GM18520 (cell line): ENCODE measurements around the gene OTULIN.

Experiments used
- ATAC-seq: cut with Tn5 transposase; IDR thresholded peaks from one replicate; pipeline ENCODE4 v1.9.1; 2021; ENCODE audit not compliant: unreplicated experiment

OTULIN gene

DNA sequence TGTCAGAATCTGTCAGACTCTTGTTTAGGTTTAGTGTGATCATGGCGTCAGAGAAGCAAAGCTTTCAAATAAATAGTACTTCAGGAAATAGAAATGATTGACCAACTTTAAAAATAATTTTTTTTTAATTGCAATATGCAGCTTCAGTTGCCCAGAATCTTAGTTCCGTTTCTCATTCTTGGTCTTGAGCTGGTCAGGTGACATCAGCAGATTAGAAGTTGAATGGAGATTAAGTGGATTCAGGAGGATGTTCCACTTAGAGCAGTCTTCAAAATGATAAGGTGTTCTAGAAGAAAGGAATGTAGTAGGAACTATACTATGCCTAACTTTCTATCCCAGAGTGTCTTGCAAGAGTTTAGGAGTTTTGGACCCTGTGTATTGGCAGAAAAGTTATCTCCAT is 30.6 kb downstream of the OTULIN start:
- no peak for ATAC-seq

GRCh38 chr5:14696057-14696456 is 31.5 kb downstream of the OTULIN start:
- no peak for ATAC-seq

GRCh38 chr5:14696851-14697250 is 32.3 kb downstream of the OTULIN start:
- no peak for ATAC-seq

- ATAC-seq, result no peak
These were observed 34.0 kb downstream of the OTULIN start for GRCh38 chr5:14698495-14698894.

DNA sequence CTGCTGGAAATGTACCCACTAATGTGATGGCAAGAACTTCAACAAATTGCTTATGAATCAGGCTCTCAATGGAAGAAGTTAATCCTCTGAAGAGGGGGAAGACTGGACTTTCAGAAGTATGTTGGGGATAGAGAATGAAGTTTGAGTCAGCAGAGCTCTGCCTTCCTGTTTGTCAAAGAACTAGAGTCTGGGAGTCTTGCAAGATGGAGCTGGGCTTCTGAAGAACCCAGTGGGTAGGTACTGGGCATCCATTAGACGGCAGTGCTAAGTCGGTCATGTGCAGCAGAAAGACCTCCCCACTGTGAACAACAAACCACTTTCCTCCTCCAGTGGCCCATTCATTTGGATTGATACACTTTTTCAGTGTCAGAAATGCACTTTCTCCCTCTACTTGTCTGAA is 34.6 kb downstream of the OTULIN start:
- ATAC-seq, result no peak

DNA sequence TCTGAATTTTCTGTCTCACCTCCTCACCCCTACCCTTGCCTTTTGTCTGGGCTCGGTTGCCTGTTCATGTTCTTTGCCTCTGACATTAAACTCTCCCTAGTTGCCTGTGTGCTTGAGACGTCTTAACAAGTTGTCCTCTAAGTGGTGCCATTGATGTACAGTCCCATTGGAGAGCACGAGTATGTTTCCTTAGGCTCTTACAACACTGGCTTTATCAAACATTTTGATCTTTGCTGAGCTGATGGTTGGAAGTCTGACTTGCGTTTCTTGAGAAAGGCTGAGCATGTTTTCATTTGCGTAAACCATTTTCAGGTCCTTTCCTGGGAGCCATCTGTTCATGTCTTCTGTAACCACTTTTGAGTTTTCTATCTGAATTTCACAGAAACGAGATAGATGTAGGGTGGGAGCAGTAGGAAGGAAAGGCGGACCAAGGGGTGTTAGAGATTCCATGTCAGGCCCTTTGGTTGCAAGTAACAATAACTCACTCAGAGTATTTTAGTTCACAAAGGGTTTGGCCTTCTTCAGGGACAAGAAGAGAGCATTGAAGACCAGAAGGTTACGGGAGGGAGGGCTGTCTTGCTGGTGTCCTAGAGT is 35.4 kb downstream of the OTULIN start:
- no peak for ATAC-seq

- no peak for ATAC-seq
These were observed 36.2 kb downstream of the OTULIN start for GRCh38 chr5:14700478-14701436.

DNA sequence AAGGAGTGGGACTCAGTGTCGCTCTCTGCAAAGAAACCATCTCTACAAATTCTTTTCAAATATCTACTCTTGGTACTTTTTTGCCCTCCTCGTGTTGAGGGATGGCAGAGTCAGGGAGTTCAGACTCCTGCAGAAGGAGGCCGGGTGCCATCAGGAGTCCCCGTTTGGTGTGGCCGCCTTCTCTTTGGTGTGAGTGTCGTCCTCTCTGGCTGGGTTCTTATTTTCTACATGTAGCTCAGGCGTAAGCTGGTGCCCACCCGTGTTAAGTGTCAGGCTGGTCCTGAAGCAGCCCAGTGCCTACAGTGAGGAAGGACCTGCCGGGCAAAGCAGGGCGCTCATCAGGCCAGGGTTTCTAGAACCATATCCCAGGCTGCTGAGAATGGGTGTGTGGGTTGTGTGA is 37.0 kb downstream of the OTULIN start:
- ATAC-seq, result no peak

DNA sequence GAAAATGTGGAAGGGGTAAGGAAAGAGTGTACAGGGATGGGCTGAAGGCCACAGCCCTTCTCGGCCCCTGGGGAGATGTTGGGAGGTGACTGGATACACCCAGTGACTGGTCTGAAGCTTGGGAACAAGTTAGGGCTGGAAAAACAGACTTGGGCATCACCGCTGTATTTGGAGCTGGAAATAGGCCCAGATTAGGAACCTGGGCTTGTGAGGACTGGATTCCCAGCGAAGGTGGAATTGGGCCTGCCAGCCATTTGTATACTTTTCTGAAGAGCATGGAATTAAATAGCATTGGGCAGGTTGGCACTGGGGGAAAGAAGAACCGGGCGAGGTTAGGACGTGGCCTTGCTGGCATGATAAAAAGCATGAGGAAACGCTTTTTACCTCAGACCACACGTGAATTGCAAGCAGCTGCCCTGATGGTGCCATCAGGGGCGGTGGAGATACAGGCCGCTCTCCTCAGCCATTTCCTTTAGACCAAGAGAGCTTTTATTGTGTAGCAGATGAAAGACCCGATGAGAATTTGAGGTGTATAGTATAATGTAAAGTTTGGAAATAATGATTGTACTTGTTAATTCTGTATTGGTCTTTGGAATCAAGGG is 37.8 kb downstream of the OTULIN start:
- ATAC-seq, result no peak

DNA sequence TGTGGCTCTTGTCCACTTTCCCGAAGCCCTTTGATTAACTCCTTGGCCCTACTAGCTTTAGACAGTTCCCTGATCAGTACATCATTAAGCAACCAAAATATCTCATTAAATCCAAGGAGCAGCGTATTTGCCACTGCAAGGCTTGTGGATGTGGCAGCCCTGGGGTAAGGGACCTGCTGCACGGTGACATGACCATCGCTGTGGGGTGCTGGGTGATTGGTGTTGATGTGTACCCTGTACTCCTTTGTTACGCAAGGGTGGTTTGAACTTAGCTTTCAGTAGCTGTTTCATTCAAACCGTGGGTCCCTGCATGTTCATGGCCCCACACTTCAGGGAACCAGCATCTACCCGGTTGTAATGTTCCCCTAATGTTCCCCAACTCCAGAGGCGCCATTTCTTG is 41.0 kb downstream of the OTULIN start:
- ATAC-seq, result no peak

GRCh38 chr5:14706615-14707021 is 42.1 kb downstream of the OTULIN start:
- no peak for ATAC-seq

GRCh38 chr5:14707811-14708390 is 43.4 kb downstream of the OTULIN start:
- no peak for ATAC-seq

DNA sequence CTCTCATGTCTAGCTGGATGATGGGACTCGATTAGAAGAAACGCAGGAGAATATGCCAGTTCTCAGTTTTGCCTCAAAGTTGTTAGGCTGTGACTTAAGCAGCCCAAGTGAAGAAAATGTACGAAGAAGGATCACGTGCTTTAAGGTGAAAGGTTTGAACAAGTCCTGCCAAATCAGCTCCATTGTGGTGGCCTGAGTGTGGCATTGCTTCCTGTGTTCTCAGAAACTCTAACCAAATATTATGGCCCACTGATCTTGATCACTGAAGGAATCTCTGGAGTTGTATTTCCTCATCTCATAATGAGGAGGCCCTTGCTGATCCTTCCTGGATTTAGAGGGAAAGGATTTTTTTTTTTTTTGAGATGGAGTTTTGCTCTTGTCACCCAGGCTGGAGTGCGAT is 44.0 kb downstream of the OTULIN start:
- ATAC-seq, result no peak

DNA sequence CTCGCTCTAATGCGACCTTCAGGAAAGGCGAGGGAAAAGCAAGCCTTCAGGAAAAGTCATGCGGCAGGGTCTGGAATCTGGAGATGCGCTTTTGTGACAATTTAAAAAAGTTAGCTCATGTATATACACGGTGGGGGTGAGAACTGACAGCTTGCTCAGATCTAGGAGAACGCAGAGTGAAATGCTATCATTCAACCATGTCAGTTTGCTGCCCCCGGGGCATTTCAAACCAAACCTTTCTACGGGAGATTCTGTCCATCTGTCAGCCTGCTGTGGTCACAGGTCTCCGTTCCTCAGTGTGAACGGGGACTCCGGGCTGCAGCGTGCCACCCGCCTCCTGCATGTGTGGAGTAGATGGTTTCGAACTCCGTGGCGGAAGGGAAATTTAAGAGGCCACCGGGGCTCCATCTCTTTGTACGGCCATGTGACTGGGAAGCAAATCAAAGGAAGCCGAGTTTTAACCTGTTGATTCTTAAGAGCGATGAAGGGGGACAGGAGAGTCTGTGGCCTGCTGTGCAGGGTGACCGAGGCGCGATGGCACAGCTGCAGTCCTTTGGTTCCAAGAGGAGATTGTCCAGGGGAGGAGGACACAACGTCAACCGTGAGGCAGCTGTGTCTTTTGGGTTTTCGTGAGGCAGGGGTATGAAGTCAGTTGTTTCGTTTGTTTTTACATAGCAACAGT is 45.9 kb downstream of the OTULIN start:
- no peak for ATAC-seq

- ATAC-seq, result no peak
These were observed 47.6 kb downstream of the OTULIN start for GRCh38 chr5:14712131-14712530.

DNA sequence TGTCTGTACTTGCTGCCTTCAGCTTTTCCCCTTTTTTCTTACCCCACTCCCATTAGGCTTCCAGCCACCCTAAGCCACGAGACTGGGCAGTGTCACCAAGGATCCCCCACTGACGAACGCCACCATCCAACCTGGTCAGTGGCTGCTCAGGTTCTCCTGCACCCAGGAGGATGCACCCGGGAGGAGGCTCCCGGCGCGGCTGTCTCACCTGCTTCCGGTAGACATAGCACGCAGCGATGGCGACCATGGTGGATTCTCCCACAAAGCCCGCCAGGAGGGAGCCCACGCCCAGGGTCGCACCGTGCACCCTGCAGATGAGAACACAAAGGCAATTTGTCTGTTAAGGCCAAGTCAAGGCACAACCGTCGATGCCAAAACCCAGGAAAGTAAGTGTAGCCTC is 48.1 kb downstream of the OTULIN start:
- no peak for ATAC-seq

GRCh38 chr5:14713476-14714390 is 49.2 kb downstream of the OTULIN start:
- no peak for ATAC-seq

DNA sequence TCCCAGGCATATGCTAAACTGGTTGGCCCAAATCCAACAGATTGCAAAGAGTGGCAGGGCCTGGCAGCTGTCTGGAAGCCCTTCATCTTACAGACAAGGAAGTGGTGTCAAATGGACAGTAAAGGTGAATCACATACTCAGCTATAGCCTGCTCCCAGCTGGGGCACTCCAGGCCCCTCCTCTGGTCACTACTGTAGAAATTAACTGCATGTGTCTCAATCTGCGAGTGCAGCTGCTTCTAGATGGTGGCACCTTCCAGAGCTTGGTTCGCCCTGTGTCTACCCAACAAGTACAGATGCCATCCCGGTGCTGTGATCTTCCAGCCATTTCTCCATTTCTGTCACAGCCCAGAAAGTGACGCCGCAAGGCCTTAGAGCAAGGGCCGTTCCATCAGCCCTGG is 50.2 kb downstream of the OTULIN start:
- no peak for ATAC-seq

DNA sequence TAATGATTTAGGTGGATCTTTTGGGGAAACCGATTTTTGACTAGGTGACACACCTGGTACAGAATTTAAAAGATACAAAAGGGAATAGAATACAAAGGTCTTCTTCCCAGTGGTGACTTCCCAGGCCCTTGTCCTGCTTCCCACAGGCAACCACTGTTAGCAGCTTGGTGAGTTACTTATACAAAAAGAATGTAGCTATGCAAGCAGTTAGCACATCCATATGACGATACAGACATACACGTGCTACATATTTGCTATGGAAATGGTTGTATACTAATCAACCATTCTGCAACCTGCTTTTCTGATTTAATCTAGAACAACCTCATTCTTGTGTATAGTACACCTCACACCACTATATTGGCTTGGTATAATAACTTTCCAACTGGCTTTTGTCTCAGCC is 51.0 kb downstream of the OTULIN start:
- ATAC-seq, result no peak
